Trophoblast cell (in vitro differentiated cells and primary cell): ENCODE results near the gene CRY1.
"Not testable (repeated sequence)": the region's sequence is repeated elsewhere in the genome, so short reads cannot be mapped to it uniquely, and the experiment has no call there.

ENCODE experiments used
- DNase-seq, 2 donors: peaks; one replicate each; pipeline ENCODE4 v3.0.0-alpha.2; 2016
- H2AFZ ChIP-seq: 2 replicates; pipeline ENCODE4 v1.6.1; 2013; ENCODE audit warnings: low read length, moderate library complexity, mild to moderate bottlenecking; ENCODE audit not compliant: insufficient read depth, poor library complexity
- H2AK5ac ChIP-seq: 2 replicates; pipeline ENCODE4 v1.6.1; 2013; ENCODE audit warnings: mild to moderate bottlenecking, low read length
- H2BK120ac ChIP-seq: 2 replicates; pipeline ENCODE4 v1.6.1; 2013; ENCODE audit warnings: low read length, mild to moderate bottlenecking, moderate library complexity; ENCODE audit not compliant: insufficient read depth, poor library complexity
- H2BK12ac ChIP-seq: 2 replicates; pipeline ENCODE4 v1.6.1; 2013; ENCODE audit warnings: mild to moderate bottlenecking, low read length, moderate library complexity
- H2BK5ac ChIP-seq: 2 replicates; pipeline ENCODE4 v1.6.1; 2013; ENCODE audit warnings: low read length, low read depth, moderate library complexity, mild to moderate bottlenecking; ENCODE audit not compliant: poor library complexity
- H3K14ac ChIP-seq: 2 replicates; pipeline ENCODE4 v1.6.1; 2013; ENCODE audit warnings: mild to moderate bottlenecking, low read length
- H3K18ac ChIP-seq: 2 replicates; pipeline ENCODE4 v1.6.1; 2013; ENCODE audit warnings: mild to moderate bottlenecking, low read length
- H3K23ac ChIP-seq: 2 replicates; pipeline ENCODE4 v1.6.1; 2013; ENCODE audit warnings: low read length
- H3K27ac ChIP-seq: 2 replicates; pipeline ENCODE4 v1.5.1; 2013; ENCODE audit warnings: low read depth, mild to moderate bottlenecking, inconsistent platforms, low read length, moderate library complexity
- H3K27me3 ChIP-seq: 2 replicates; pipeline ENCODE4 v1.6.1; 2013; ENCODE audit warnings: inconsistent platforms, mild to moderate bottlenecking, low read length, moderate library complexity; ENCODE audit not compliant: insufficient read depth
- H3K36me3 ChIP-seq, 2 experiments: 1 replicate in 1 of 2; 2 replicates in 1 of 2; pipeline ENCODE4 v1.6.1; 2013; ENCODE audit warnings: low read length in 2 of 2, mild to moderate bottlenecking in 2 of 2, moderate library complexity in 1 of 2; ENCODE audit not compliant: insufficient read depth in 2 of 2, control insufficient read depth in 1 of 2
- H3K4ac ChIP-seq: 2 replicates; pipeline ENCODE4 v1.6.1; 2013; ENCODE audit warnings: low read depth, mild to moderate bottlenecking, low read length, moderate library complexity
- H3K4me1 ChIP-seq, 2 experiments: 1 replicate in 1 of 2; 2 replicates in 1 of 2; pipeline ENCODE4 v1.6.1; 2013; ENCODE audit warnings: low read length in 2 of 2, mild to moderate bottlenecking in 2 of 2, moderate library complexity in 1 of 2; ENCODE audit not compliant: insufficient read depth in 2 of 2, control insufficient read depth in 1 of 2
- H3K4me2 ChIP-seq: 2 replicates; pipeline ENCODE4 v1.6.1; 2013; ENCODE audit warnings: inconsistent platforms, mild to moderate bottlenecking, low read length, moderate library complexity
- H3K4me3 ChIP-seq: 2 replicates; pipeline ENCODE4 v1.5.1; 2013; ENCODE audit warnings: mild to moderate bottlenecking, low read depth, low read length, inconsistent platforms
- H3K79me1 ChIP-seq: one replicate; pipeline ENCODE4 v1.6.1; 2013; ENCODE audit warnings: low read length
- H3K79me2 ChIP-seq: 2 replicates; pipeline ENCODE4 v1.6.1; 2013; ENCODE audit warnings: low read length, mild to moderate bottlenecking; ENCODE audit not compliant: control insufficient read depth, insufficient read depth, poor library complexity
- H3K9ac ChIP-seq: 2 replicates; pipeline ENCODE4 v1.6.1; 2013; ENCODE audit warnings: mild to moderate bottlenecking, low read length
- H3K9me3 ChIP-seq: 2 replicates; pipeline ENCODE4 v1.6.1; 2013; ENCODE audit warnings: low read depth, mild to moderate bottlenecking, control low read depth, inconsistent platforms, low read length; ENCODE audit not compliant: insufficient read depth
- H4K12ac ChIP-seq: 2 replicates; pipeline ENCODE4 v1.6.1; 2013; ENCODE audit warnings: low read depth, mild to moderate bottlenecking, low read length, moderate library complexity
- H4K8ac ChIP-seq: 2 replicates; pipeline ENCODE4 v1.6.1; 2013; ENCODE audit warnings: low read depth, mild to moderate bottlenecking, low read length, moderate library complexity
- H4K91ac ChIP-seq: one replicate; pipeline ENCODE4 v1.6.1; 2013; ENCODE audit warnings: low read depth, mild to moderate bottlenecking, low read length, moderate library complexity
- WGBS: extraction: QIAGEN DNeasy Blood & Tissue Kit; methylation state at CpG from one replicate; pipeline ENCODE4 v1.1.7; 2013; ENCODE audit warnings: missing lambda C conversion rate; ENCODE audit not compliant: insufficient read length, insufficient coverage; ENCODE audit errors: extremely low coverage; 5-methylcytosine and 5-hydroxymethylcytosine counted together

Gene CRY1

DNA sequence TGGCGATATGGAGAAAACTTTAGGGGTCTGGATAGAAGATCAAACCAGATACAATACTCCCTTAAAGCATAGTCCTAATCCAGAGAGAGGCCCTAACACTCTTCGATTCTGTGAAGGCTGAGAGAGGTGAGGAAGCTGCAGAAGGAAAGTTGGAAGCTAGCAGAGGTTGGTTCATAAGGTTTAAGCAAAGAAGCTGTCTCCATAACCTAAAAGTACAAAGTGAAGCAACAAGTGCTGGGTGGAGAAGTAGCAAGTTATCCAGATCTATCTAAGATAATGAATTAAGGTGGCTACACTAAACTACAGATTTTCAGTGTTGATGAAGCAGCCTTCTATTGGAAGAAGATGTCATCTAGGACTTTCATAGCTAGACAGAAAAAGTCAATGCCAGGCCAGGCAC, 81.8 kb downstream of the CRY1 start:
- H2BK5ac ChIP-seq: no peak overlapping the region
- H4K12ac ChIP-seq: no peak overlapping the region

DNA sequence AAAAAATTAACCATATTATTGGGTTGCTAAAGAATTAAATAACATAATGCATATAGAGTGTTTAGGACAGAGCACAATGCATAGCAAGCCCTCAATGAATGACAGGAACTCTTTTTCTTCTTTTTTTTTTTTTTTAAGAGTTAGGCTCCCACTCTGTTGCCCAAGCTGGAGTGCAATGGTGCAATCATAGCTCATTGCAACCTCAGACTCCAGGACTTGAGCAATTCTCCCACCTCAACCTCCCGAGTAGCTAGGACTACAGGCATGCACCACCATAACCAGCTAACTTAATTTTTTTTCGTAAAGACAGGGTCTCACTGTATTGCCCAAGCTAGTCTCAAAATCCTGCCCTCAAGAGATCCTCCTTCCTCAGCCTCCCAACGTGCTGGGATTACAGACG, 85.9 kb downstream of the CRY1 start:
- H3K4me2 ChIP-seq: no peak overlapping the region

More for the DNA sequence above, 81.8 kb downstream of the CRY1 start:
- no peaks in the 10 kb centered on the region for H3K79me2 ChIP-seq
- no peak overlapping the region for H3K4me2 ChIP-seq
- H2AFZ ChIP-seq: no peak overlapping the region
- no peaks in the 10 kb centered on the region for H3K79me1 ChIP-seq
- no peak overlapping the region for H2AK5ac ChIP-seq
- no peak overlapping the region for H2BK12ac ChIP-seq
- no peak overlapping the region for H3K18ac ChIP-seq
- no peak overlapping the region for H4K91ac ChIP-seq
- no CpG with 5 or more reads among the region's 2 CpGs for whole genome bisulfite sequencing
- H3K36me3 ChIP-seq: peaks cover 0 to 2% of the 10 kb centered on the region in 2 experiments
- H3K4me1 ChIP-seq: no peaks in the 10 kb centered on the region
- no peak overlapping the region for H3K23ac ChIP-seq
- no peaks in the 10 kb centered on the region for H3K27me3 ChIP-seq
- H3K9me3 ChIP-seq: no peaks in the 10 kb centered on the region
- H3K9ac ChIP-seq: no peak overlapping the region
- H3K4ac ChIP-seq: no peak overlapping the region
- no peak overlapping the region for H3K27ac ChIP-seq
- no peak for DNase-seq
- no peak overlapping the region for H4K8ac ChIP-seq
- H3K14ac ChIP-seq: no peak overlapping the region
- no peak overlapping the region for H2BK120ac ChIP-seq
- no peak overlapping the region for H3K4me3 ChIP-seq

DNA sequence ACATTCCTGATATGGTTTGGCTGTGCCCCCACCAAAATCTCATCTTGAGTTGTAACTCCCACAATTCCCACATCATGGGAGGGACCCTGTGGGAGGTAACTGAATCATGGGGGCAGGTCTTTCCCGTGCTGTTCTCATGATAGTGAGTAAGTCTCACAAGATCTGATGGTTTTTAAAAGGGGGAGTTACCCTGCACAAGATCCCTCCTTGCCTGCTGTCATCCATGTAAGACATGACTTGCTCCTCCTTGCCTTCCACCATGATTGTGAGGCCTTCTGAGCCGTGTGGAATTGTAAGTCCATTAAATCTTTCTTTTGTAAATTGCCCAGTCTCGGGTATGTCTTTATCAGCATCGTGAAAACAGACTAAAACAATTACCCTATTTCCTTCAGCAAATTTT, 90.7 kb downstream of the CRY1 start:
- H3K36me3 ChIP-seq, H2BK12ac ChIP-seq, H4K91ac ChIP-seq, DNase-seq, H3K27ac ChIP-seq, H3K18ac ChIP-seq, H3K4me2 ChIP-seq, H4K12ac ChIP-seq, H4K8ac ChIP-seq, H3K27me3 ChIP-seq, H3K4ac ChIP-seq, H2BK5ac ChIP-seq, H3K79me2 ChIP-seq, H2AFZ ChIP-seq, H3K4me3 ChIP-seq, H3K9me3 ChIP-seq, H3K4me1 ChIP-seq, H2AK5ac ChIP-seq, H3K9ac ChIP-seq, H3K23ac ChIP-seq, H2BK120ac ChIP-seq, H3K14ac ChIP-seq, H3K79me1 ChIP-seq: not testable (repeated sequence)
- WGBS: no CpG with 5 or more reads among the region's 4 CpGs

More for the DNA sequence above, 85.9 kb downstream of the CRY1 start:
- H3K36me3 ChIP-seq: peaks cover 0 to 2% of the 10 kb centered on the region in 2 experiments
- peak in 1 of 2 donors; percentile 38 for DNase-seq
- H2BK12ac ChIP-seq: no peak overlapping the region
- H3K79me2 ChIP-seq: no peaks in the 10 kb centered on the region
- H2BK120ac ChIP-seq: no peak overlapping the region
- no peak overlapping the region for H4K8ac ChIP-seq
- no peaks in the 10 kb centered on the region for H3K27me3 ChIP-seq
- H3K14ac ChIP-seq: no peak overlapping the region
- H3K79me1 ChIP-seq: no peaks in the 10 kb centered on the region
- H3K9me3 ChIP-seq: no peaks in the 10 kb centered on the region
- no peak overlapping the region for H3K27ac ChIP-seq
- H3K23ac ChIP-seq: no peak overlapping the region
- no peak overlapping the region for H4K91ac ChIP-seq
- no peak overlapping the region for H3K18ac ChIP-seq
- H3K4ac ChIP-seq: no peak overlapping the region
- H3K4me1 ChIP-seq: no peaks in the 10 kb centered on the region
- no peak overlapping the region for H3K4me3 ChIP-seq
- H2AK5ac ChIP-seq: no peak overlapping the region
- no peak overlapping the region for H2AFZ ChIP-seq
- H3K9ac ChIP-seq: no peak overlapping the region
- no peak overlapping the region for H2BK5ac ChIP-seq
- no CpG with 5 or more reads among the region's 4 CpGs for WGBS
- H4K12ac ChIP-seq: no peak overlapping the region

DNA sequence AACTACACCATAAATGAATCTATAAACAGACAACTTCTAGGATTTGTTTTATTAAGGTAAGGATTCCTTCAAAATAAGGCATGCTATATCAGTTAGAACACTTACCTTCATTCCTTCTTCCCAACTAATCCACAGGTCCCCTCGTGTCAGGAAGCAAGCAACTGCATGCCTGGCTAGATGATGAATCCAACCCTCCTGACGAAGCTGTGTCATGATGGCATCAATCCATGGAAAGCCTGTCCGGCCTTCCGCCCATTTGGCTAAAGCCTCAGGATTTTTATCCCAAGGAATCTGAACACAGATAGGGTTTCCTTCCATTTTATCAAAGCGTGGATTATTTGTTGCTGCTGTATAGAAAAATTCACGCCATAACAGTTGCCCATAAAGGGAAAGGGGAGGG, 93.9 kb downstream of the CRY1 start:
- Histone ChIP-seq H3K27ac (no peak overlapping the region), H3K79me1 (no peaks in the 10 kb centered on the region), H2BK120ac (no peak overlapping the region), H4K12ac (no peak overlapping the region), H3K4ac (no peak overlapping the region), H3K36me3 (peaks cover 2 to 5% of the 10 kb centered on the region in 2 experiments), H3K79me2 (no peaks in the 10 kb centered on the region), H2AFZ (no peak overlapping the region), H4K8ac (no peak overlapping the region), H3K4me3 (no peak overlapping the region), H4K91ac (no peak overlapping the region), H2BK12ac (no peak overlapping the region), H3K18ac (no peak overlapping the region), H3K27me3 (no peaks in the 10 kb centered on the region), H3K9ac (no peak overlapping the region), H2AK5ac (no peak overlapping the region), H3K14ac (no peak overlapping the region), H3K23ac (no peak overlapping the region), H2BK5ac (no peak overlapping the region), H3K4me1 (no peaks in the 10 kb centered on the region), H3K9me3 (no peaks in the 10 kb centered on the region), H3K4me2 (no peak overlapping the region)
- WGBS: no CpG with 5 or more reads among the region's 6 CpGs
- DNase-seq: no peak
